HCEC 1CT (cell line): Measurements from ENCODE around the gene DUSP18.
A peak's percentile ranks its signal among the peaks of the same experiment; 100 is the strongest.
"Not testable (repeated sequence)": the region's sequence is repeated elsewhere in the genome, so short reads cannot be mapped to it uniquely, and the experiment has no call there.

Experiments used
- DNase-seq: peaks from one replicate; pipeline ENCODE4 v3.0.0-alpha.2; 2017

Gene DUSP18

DNA sequence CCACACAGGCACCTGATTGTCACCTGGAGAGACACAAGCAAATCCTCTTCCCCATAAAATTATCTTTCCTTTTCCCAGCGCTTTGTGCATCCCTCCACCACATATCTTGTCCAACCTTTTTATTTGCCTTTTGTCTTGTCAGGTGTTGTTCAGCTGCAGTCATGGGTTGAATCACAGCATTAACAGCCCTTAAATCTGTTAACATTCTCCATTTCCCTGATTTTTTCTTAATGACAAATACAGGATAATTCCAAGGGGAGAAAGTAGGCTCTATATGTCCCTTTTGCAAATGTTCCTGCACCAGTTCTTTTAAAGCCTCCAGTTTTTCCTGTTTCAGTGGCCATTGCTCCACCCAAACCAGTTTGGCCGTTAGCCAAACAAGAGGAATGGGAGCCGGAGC is 8.9 kb upstream of the DUSP18 start:
- DNase-seq = not testable (repeated sequence)

DNA sequence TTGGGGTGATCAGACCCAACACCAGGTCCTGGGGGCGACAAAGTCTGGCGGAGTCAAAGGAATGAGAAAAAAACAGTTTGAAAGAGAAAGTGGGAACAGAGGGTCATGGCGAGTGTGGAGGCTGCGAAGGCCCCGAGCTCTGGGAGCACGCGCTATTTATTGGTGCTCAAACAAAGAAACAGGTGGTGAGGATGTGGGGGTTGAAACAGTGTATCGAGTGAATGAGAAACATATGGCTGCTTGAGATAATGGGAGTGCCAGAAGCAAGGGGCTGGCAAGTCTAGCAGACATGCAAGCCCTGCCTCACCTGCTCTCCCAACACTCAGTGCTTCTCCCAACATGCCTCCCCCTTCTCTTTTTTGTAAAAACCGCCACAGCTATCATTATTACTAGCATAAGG is 7.8 kb upstream of the DUSP18 start:
- DNase-seq = no peak

DNA sequence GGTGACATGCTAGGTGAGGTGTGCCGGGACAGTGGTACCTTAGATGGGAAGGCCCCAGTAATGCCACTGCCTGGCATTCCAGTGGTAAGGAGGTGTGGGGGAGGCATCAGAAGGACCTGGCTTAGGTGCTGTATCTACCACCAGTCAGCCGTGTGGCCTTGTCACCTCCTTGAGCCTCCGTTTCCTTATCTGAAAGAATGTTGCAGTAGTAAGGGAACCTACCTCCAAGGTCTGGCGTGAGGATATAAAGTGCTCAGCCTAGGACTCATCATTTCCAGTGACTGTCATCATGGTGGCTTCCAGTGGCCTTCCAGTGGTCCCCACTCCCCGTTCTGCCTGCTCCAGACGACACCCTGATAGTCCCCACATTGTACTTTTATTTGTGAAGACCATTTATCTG is 6.8 kb upstream of the DUSP18 start:
- DNase-seq = no peak

DNA sequence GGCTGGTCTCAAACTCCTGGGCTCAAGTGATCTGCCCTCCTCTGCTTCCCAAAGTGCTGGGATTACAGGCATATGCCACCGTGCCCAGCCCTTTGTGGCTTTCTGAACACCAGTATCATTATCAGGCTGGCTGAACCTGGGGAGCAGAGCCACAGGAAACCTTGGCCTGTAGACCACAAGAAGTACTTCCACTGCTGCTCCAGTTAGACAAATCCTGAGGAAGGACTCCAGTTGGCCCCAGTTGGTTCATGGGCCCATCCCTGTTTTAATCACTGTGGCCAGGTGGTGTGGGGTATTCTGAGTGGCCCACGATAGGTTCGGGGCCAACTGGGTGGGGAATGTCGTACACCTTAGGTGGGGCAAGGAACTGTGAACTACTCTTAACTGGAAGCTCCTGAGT is 5.5 kb upstream of the DUSP18 start:
- DNase-seq = no peak

DNA sequence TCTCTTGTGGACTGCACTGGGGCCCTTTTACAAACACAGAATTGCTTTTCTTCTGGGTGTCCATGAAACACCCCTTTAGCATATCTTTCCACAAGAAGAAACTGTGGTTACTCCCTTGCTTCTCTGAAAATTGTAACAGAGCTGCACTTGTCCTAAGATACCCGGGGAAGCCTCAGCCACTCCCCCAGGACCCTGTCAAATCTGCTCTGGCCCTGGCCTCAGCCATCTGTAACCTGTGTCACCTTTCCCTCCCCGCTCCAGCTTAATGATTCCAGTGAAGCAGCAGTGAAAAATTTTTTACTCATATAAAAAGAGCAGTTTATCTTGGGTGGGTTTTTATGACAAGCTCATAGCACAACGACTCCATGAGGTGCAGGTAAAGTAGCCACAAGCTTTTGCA is 3.4 kb upstream of the DUSP18 start:
- DNase-seq = no peak

DNA sequence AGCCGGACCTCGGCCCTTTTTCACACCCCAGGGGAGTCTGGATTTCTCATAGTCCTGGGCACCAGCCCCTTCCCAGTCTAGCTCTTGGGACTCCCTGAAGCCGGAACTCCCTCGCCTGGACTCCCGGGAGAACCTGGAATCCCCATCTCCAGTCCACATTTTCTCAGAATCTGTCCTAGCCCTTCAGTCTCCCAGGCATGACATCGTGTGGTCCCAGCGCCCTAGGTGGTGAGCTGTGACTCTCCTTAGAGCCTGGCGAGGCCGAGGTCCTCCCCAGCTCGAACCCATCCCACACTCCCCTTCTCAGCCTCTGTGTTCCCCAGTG is 673 bp upstream of the DUSP18 start:
- no peak for DNase-seq

DNA sequence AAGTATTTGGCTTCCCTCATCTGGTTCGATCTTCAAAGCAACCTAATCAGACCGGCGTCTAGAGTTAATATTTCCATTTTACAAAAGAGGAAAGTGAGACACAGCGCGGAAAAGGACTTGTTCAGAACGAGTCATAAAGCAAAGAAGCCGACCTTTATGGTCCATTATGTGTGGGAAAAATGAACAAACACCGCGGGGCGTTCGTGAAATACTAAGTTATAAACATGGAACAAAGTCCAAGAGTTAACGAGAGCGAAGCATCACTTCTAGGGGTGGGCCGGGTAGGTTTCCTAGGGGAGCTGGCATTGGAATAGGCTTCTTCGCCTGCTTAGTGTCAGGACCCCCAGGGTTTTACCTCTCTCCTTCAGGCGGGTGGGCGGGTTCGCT is 575 bp downstream of the DUSP18 start:
- peak; percentile 17 for DNase-seq

DNA sequence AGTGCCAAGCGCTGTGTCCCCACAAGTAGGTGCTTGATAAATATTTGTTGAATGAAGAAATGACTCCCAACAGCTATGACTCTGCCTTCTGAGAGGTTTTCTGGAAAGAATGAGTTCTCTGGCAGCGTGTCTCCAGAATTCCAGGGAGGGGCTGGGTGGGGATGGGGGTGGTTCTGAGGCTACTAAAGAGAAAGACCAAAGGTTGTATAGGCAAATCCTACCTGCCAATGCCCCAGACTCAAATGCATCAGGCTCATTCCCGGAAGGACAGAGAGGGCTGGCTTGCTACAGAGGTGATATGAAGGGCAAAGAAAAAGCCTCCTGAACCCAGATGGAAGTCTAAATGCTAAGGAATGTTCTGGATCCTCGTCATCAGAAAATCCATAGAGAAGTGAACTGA is 1.9 kb downstream of the DUSP18 start:
- no peak for DNase-seq

DNA sequence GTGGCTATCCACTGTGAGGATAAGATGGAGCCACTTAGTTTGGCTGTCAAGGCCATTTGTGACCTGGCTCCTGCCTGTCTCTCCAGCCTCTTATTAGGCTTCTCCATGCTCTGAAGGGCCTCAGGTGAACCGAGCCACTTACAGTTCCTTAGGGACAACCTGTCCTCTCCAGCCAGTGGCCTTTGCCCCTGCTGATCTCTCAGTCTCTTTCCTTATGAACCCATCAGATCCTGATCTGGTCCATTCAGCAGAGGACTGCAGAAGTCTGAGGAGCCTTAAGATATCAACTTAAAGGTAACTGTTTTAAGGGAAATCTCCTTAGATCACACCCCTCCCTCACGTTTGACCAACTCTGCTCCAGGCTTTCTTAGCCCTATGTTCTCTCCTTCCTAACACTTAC is 2.4 kb downstream of the DUSP18 start:
- DNase-seq = no peak

DNA sequence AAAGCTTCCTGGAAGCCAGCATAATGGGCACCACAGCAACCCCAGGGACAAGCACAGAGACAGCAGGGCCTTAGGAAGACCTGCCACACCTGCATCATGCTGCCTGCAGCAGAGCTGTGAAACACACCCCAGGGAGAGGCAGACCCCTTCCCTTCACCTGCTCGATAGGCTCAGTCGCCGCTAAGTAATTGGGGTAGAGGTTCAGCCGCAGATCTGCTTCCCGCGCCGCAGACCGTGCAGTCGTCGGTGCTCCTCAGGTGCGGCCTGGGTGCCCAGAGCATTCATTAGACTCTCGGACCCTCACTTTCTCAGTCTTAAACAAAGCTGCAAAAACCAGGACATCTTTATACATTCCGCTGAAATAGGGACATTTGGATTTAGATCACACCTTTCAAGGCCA is 2.9 kb downstream of the DUSP18 start:
- DNase-seq = no peak

DNA sequence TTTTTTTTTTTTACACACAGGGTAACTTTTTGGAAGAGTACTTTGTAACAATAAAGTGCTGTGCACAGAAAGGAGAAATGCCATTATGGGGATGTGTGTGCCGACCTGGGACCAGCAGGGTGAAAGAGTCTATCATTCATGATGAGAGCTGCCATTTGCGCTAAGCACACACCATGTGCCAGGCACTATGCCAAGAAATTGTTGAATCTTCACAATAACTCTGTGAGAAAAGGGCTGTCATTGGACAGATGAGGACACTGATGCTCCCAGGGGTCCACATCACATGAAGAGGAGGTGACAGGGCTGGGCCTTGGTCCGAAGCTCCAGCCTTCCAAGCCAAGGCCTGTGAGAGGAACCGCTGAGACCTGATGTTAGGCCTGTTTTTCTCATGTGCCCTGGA is 5.6 kb downstream of the DUSP18 start:
- no peak for DNase-seq

DNA sequence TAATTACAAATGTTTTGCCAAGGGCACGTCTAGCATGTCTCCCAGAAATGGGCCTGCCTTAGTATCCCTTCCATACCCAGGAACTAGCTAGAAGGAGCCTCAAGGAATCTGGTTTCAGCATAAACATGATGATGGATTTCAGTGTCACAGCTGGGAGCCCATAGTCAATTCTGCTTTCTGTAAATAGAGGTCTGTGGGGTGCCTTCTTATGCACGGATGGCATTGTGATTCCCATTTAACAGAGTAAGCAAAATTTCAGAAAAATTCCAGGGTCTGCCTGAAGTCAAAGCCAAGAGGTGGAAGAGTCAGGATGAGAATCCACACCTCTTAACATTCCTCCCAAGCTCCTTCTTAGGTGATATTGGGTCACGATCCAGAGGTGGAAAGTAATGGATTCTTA is 12.1 kb downstream of the DUSP18 start:
- no peak for DNase-seq

DNA sequence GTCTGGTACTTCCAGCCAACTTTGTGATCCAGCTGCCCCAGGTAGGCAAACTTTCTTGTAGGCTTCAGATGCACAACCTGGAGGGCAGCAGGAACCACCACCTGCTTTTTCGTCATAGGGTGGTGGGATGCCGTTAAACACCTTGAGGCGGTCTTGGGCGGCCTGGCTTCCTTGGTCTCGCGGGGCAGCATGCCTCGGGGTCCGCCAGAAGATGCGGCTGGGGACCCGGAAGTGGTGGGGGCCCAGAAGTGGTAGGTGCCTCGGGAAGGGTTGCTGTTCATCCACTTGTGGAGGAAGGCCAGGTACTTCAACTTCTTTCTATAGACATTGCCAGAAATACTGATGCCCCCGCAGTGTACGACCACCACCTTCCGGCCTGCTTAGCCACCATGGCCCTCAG is 13.3 kb downstream of the DUSP18 start:
- no peak for DNase-seq

DNA sequence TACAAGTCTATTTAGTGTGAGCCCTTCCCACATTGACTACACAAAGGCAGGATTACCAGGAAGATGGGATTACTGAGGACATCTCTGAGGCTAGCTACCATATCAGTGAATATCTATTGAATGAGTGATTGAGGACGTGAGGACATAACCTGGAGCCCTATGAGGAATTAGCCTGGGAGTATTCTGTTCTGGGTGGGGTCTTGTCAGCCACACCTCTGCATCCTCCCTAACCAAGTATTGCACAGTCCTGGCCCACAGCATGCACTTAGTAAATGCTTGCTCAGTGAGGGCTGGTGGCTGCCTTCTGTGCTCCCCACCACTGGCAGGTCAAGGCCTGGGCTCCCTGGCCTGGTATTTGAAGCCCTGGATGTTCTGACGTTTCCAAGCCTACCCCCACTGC is 14.8 kb downstream of the DUSP18 start:
- no peak for DNase-seq

DNA sequence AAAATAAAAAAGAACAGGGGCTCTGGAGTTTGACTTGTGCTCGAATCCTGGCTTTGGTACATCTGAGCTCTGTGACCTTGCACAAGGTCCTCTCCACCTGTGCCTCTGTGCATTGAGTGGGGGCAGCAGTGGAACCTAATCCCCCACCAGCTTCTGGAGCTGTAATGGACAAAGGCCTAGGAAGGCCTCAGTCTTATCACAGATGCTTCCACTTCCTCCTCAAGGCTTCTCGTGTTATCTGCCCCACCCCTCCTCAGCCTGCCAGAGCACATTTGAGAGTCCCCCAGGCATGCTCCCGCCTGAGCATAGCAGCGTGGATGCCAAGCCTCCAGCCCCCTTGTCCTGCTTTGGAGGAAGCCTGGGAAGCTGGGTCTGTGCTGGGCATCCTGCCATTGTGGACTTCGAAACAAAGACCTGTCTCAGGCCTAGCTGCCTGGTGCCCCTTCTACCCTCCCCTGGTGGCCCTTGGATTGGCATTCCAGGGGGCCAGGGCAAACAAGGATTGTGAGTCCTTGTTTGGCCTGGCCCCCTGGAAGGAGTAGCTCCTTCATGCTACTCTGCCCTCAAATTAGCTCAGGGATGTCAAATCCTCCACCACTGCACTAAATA is 17.1 kb downstream of the DUSP18 start:
- no peak for DNase-seq

DNA sequence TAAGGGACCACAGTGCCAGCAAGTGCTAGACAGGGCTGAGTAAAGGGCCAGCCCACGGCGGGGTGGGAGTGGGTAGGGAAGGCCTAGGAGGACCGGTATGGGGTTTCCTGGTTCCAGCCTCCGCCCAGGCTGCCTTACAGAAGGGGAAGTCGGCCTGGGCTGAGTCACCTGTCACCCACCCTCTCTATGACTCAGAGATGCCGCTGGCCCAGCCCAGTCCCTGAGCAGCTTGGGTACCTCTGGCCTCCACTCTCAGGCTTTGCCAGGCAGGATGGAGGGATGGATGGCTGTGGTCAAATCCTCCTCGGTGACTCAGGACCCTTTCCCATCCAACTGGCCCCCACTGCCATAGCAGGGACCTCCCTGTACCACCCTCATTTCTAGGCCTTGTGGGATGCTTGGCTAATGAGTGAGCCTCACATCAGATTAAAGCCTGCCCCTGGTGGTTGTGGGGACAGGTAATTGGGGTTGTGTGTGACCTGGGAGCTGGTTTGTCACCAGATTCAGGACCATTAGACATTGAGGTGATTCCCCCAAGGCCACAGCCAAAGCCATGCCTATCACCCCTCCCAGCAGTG is 18.2 kb downstream of the DUSP18 start:
- DNase-seq = peak; percentile 73

DNA sequence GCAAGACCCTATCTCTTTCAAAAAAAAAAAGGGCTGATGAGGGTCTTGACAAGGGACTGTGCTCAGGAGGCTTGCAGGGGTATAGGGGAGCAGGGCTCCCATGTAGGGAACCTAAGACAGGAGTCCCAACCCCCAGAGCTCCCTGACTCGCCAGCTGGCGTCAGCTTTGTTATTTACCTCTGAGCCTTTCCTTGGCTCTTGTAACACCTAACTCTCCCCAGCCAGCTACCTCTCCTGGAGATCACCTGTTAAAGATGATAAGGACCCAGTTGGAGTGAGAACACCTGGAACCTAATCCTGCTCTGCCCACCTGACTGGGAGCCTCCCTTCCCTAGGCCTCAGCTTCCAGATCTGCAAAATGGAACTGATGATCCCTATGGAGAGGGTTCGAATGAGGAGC is 18.9 kb downstream of the DUSP18 start:
- no peak for DNase-seq

DNA sequence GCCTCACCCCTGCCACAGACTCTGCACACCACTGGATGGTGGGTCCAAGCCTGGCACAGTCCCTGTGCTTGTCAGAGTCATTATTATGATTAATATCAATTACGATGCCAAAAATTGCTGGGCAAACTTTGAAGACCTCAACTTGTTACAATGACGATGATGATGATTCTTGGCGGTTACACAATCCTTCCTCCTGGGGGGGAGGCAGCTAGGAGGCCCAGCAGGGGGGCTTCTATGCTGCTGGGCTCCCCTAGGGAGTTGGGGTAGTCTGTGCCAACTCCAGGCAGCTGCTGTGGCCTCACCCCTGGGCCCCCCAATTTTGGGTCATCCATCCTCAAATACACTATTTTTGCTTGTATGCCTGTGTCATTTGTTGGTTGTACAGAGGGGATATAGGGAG is 20.1 kb downstream of the DUSP18 start:
- DNase-seq = no peak

DNA sequence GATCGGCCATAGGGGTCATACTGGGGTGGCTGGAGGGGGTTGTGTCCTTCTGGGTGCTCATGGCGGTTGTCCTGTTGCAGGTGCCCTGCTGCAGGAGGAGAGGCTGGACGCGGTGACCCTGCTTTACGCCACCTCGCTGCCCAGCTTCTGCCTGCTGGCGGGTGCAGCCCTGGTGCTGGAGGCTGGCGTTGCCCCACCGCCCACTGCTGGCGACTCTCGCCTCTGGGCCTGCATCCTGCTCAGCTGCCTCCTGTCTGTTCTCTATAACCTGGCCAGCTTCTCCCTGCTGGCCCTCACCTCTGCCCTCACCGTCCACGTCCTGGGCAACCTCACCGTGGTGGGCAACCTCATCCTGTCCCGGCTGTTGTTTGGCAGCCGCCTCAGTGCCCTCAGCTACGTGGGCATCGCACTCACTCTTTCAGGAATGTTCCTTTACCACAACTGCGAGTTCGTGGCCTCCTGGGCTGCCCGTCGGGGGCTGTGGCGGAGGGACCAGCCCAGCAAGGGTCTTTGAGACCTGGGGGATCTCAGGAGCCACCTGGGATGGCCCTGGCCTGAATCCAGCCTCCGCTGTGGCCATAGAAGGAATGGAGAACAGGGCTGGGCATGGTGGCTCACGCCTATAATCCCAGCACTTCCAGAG is 21.0 kb downstream of the DUSP18 start:
- no peak for DNase-seq

DNA sequence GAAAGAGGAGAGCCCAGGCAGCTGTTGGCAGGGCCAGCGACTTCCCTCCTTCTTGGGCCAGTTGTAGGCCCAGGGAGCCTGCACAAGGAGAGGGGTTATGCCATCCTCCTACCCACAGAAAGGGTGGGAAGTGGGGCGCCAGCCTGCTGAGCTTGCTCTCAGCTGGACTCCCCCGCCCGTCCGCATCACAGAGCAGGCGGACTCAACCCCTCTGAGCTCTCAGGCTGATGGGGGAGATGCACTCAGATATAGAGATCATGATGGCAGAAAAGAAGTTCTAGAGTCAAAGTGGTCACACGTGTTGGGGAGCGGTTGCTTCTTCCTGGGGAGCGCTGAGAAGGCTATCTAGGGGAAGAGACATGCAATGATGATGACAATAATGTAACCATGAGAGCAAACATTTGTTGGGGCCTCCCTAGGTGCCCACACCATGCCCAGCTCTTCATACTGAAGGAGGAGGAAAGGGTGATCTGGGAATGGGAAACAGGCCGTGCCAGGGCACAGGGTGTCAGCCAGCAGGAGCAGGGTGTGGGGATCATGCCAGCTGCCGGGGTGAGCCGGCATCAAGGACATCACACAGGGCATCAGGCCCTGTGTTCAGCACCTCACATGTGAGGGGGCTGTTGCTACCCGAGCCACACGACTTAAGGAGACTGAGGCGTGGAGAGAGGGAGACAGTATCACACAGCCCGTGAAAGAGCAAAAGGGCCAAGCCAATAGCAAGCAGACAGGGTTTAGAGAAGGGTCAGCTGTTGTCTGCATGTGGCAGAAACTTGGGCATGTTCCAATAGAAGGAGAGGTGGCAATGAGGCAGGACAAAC is 24.4 kb downstream of the DUSP18 start:
- no peak for DNase-seq

DNA sequence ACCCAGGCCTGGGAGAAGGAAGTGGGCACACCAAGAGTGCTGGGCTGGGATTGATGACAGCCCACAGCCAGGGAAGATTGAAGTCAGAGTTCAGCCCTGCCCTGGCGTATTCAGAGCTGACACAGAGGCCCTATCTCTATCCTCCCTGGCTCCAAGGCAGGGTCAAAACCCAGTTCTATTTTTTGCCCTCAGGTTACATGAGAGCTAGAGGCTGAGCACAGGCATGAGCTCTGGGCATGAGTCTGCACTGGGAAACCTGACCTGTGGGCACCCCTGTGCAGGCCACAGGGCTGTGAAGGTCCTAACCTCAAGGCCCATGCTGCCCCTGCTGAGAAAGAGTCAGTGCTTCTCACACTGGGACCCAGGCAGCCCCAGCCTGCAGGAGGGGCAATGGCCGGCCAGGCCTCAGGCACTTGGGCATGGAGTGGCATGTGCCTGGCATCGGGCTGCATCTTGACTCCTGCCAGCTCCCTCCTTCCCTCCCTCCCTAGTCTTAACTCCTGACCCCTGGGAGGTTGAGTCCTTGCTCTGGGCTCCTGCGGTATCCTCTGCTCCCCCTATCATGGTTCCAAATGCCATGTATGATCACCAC is 26.7 kb downstream of the DUSP18 start:
- no peak for DNase-seq

DNA sequence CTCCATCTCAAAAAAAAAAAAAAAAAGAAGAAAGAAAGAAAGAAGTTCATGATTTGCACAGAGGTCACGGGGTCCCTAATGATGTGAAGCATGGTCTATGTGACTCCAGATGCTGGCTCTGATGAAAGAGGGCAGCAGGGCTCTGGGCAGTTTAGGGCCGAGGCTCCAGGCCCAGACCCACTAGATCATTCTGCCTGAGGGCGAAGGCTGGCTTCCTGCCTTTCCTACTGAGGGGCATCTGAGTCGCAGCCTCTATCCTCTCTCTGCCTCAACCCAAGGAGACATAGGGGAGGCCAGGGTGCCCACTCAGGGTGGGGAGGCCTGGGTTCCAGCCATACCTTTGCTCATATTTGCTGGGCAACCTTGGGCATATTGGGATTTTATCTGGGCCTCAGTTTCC is 27.3 kb downstream of the DUSP18 start:
- DNase-seq = no peak

DNA sequence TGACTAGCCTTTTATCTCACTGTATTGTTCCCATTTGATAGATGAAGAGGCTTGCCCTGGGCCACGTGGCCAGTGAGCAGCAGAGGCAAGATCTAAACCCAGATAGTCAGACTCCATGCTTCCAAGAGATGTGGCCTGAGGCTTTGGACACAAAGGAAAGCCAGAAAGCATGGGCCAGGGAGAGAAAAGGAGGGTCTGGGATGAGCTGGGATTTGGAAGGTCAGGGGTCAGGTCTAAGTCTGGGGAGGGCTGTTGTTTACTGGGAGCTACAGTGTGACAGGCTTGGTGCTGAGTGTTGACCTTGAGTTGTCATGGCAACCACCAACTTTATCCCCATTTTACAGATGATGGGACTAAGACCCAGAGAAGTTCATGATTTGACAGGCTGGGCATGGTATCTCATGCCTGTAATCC is 30.0 kb downstream of the DUSP18 start:
- DNase-seq = no peak
